Endothelial cell of umbilical vein (primary cell): ENCODE data around the gene HEATR1.
A peak's percentile ranks its signal among the peaks of the same experiment; 100 is the strongest.

Source experiments
- EZH2 ChIP-seq: IDR thresholded peaks from 2 replicates; pipeline ENCODE4 v1.6.1; 2012; ENCODE audit warnings: borderline replicate concordance, low read depth, mild to moderate bottlenecking, moderate library complexity, low read length, inconsistent platforms; ENCODE audit not compliant: severe bottlenecking
- GATA2 ChIP-seq: IDR thresholded peaks from 2 replicates; pipeline ENCODE4 v1.7.0; 2011; ENCODE audit warnings: low read depth, mild to moderate bottlenecking, moderate library complexity, mixed read lengths, low read length; ENCODE audit not compliant: insufficient read length, insufficient read depth
- JUN ChIP-seq: IDR thresholded peaks from 2 replicates; pipeline ENCODE4 v1.6.1; 2011; ENCODE audit warnings: borderline replicate concordance, low read depth; ENCODE audit not compliant: insufficient read length, insufficient read depth
- MYC ChIP-seq: IDR thresholded peaks from one replicate; pipeline ENCODE4 v1.6.1; 2011; ENCODE audit warnings: mild to moderate bottlenecking, low read depth, low read length
- POLR2A ChIP-seq: IDR thresholded peaks from 2 replicates; pipeline ENCODE4 v1.6.1; 2012; ENCODE audit warnings: low read depth, mild to moderate bottlenecking, control low read depth, low read length
- POLR2AphosphoS5 ChIP-seq: IDR thresholded peaks from 2 replicates; pipeline ENCODE4 v1.6.1; 2012; ENCODE audit warnings: low read depth, mild to moderate bottlenecking, control low read depth, low read length, moderate library complexity; ENCODE audit not compliant: insufficient read depth
- TF ChIP-seq, protein P1 (sequence below), 2 donors: IDR thresholded peaks; 1 replicate in 1 of 2; 2 replicates in 1 of 2; pipeline ENCODE4 v1.5.1; 2011; ENCODE audit warnings: low read length in 2 of 2, mild to moderate bottlenecking in 2 of 2, moderate library complexity in 2 of 2, control low read depth in 1 of 2, inconsistent platforms in 1 of 2, low read depth in 1 of 2; ENCODE audit not compliant: insufficient read depth in 1 of 2; ENCODE audit errors: extremely low read depth in 1 of 2
- TF ChIP-seq, protein P2 (sequence below): IDR thresholded peaks from 2 replicates; pipeline ENCODE4 v1.6.1; 2011; ENCODE audit not compliant: insufficient read depth, insufficient read length

DNA sequence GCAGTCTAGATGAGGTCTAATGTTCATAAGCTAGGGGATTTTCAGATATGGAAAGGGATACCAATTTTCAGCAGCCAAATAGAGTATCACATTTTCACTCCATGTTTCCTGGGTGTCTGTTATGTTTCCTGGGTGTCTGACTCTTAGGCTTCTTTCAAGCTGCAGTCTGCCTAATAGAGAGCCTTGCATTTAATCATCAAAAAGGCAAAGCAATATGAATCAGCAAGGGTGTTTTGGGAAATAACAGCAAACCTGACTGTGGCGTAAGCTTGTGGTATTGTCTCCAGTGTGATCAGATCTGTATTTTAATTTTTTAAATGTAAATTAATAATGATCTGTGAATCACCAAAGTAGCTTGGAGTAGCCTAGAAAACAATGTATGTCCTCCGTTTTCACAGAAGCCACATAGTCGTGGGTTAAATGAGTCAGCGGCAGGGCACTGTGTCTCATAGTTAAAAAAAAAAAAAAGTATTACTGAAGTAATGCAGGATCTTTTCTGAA, 70.1 kb downstream of the HEATR1 start:
- no peak for TF ChIP-seq POLR2AphosphoS5
- TF ChIP-seq, protein P1, sequence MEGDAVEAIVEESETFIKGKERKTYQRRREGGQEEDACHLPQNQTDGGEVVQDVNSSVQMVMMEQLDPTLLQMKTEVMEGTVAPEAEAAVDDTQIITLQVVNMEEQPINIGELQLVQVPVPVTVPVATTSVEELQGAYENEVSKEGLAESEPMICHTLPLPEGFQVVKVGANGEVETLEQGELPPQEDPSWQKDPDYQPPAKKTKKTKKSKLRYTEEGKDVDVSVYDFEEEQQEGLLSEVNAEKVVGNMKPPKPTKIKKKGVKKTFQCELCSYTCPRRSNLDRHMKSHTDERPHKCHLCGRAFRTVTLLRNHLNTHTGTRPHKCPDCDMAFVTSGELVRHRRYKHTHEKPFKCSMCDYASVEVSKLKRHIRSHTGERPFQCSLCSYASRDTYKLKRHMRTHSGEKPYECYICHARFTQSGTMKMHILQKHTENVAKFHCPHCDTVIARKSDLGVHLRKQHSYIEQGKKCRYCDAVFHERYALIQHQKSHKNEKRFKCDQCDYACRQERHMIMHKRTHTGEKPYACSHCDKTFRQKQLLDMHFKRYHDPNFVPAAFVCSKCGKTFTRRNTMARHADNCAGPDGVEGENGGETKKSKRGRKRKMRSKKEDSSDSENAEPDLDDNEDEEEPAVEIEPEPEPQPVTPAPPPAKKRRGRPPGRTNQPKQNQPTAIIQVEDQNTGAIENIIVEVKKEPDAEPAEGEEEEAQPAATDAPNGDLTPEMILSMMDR (IDR thresholded peaks at IDR 0.05; ENCODE audit: extremely low read depth in 1 of 2, insufficient read depth in 1 of 2, low read depth in 1 of 2, low read length in 2 of 2), result no peak
- TF ChIP-seq, protein P2, sequence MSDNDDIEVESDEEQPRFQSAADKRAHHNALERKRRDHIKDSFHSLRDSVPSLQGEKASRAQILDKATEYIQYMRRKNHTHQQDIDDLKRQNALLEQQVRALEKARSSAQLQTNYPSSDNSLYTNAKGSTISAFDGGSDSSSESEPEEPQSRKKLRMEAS, result no peak
- TF ChIP-seq JUN, result peak; percentile 18
- no peak for TF ChIP-seq EZH2
- TF ChIP-seq POLR2A, result no peak
- no peak for TF ChIP-seq MYC
- no peak for TF ChIP-seq GATA2
